ENCODE data around the gene HNRNPR. TPM values are rescaled to one million over a fixed set of nuclear protein-coding genes. Genes with fewer than 3 reads are reported as not detected.

The HNRNPR gene
- total RNA-seq, 4 donors from 2014 or later = 29.7 to 230 (median 116) TPM

- H3K4me1 ChIP-seq = no peaks in the 10 kb centered on the region
- TF ChIP-seq POLR2A (IDR thresholded peaks at IDR 0.05) (no peak), CTCF (IDR thresholded peaks at IDR 0.05) (no peak)
- no peaks in the 10 kb centered on the region for H3K36me3 ChIP-seq
- no peak for DNase-seq
- intact Hi-C loops (cut with DNase I; ENCODE audit: low total_unique reads) = no loop called here
- no peaks in the 10 kb centered on the region for H3K9me3 ChIP-seq
- H3K4me3 ChIP-seq = no peak overlapping the region
- no peaks in the 10 kb centered on the region for H3K27me3 ChIP-seq
- H3K27ac ChIP-seq = no peak overlapping the region
Observed at GRCh38 chr1:23387494-23387893, 43.4 kb upstream of the HNRNPR start.

GRCh38 chr1:23385119-23385621 lies 41.1 kb upstream of the HNRNPR start:
- TF ChIP-seq CTCF (IDR thresholded peaks at IDR 0.05) = no peak
- no peak for TF ChIP-seq POLR2A (IDR thresholded peaks at IDR 0.05)
- peak overlapping the region; percentile 24 to 41 for H3K27ac ChIP-seq
- H3K4me1 ChIP-seq = no peaks in the 10 kb centered on the region
- no peaks in the 10 kb centered on the region for H3K9me3 ChIP-seq
- no peaks in the 10 kb centered on the region for H3K36me3 ChIP-seq
- H3K27me3 ChIP-seq = no peaks in the 10 kb centered on the region
- no peak for DNase-seq
- H3K4me3 ChIP-seq = no peak overlapping the region
- intact Hi-C loops (cut with DNase I; ENCODE audit: low total_unique reads) = no loop called here

GRCh38 chr1:23384312-23385058 lies 40.4 kb upstream of the HNRNPR start:
- TF ChIP-seq POLR2A (IDR thresholded peaks at IDR 0.05) (no peak), CTCF (IDR thresholded peaks at IDR 0.05) (no peak)
- H3K27ac ChIP-seq = peak overlapping the region; percentile 24 to 41
- no peaks in the 10 kb centered on the region for H3K36me3 ChIP-seq
- H3K9me3 ChIP-seq = no peaks in the 10 kb centered on the region
- intact Hi-C loops (cut with DNase I; ENCODE audit: low total_unique reads) = no loop called here
- no peak for DNase-seq
- no peaks in the 10 kb centered on the region for H3K4me1 ChIP-seq
- H3K4me3 ChIP-seq = no peak overlapping the region
- H3K27me3 ChIP-seq = no peaks in the 10 kb centered on the region

- Histone ChIP-seq H3K27ac (peak overlapping the region in 1 of 2 donors; percentile 1), H3K4me3 (no peak overlapping the region), H3K4me1 (no peaks in the 10 kb centered on the region), H3K9me3 (no peaks in the 10 kb centered on the region), H3K27me3 (no peaks in the 10 kb centered on the region), H3K36me3 (no peaks in the 10 kb centered on the region)
- intact Hi-C loops (cut with DNase I; ENCODE audit: low total_unique reads) = no loop called here
- TF ChIP-seq POLR2A (IDR thresholded peaks at IDR 0.05) = no peak
- TF ChIP-seq CTCF (IDR thresholded peaks at IDR 0.05) = no peak
- DNase-seq = no peak
Observed at GRCh38 chr1:23383577-23384311, 39.7 kb upstream of the HNRNPR start.

All from uterus (tissue), 4 donors.